Smooth muscle cell of the brain vasculature (primary cell): ENCODE measurements around the gene KLHDC9.
"Not testable (repeated sequence)": the region's sequence is repeated elsewhere in the genome, so short reads cannot be mapped to it uniquely, and the experiment has no call there.

ENCODE experiments used
- DNase-seq: peaks from one replicate; pipeline ENCODE4 v3.0.0-alpha.2; 2012; ENCODE audit warnings: low read depth, low spot score

Gene KLHDC9, protein sequence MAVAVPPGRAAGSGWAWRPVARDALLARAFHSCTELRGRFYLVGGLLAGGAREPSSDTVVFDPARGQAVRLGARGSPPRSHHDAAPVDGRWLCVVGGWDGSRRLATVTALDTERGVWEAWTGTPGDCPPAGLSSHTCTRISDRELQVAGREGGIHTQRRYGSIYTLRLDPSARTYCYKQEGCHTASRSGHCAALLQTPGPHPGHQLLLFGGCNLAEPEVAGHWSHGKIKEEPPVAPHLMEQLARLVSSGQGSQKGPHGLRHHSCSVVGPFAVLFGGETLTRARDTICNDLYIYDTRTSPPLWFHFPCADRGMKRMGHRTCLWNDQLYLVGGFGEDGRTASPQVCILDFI

DNA sequence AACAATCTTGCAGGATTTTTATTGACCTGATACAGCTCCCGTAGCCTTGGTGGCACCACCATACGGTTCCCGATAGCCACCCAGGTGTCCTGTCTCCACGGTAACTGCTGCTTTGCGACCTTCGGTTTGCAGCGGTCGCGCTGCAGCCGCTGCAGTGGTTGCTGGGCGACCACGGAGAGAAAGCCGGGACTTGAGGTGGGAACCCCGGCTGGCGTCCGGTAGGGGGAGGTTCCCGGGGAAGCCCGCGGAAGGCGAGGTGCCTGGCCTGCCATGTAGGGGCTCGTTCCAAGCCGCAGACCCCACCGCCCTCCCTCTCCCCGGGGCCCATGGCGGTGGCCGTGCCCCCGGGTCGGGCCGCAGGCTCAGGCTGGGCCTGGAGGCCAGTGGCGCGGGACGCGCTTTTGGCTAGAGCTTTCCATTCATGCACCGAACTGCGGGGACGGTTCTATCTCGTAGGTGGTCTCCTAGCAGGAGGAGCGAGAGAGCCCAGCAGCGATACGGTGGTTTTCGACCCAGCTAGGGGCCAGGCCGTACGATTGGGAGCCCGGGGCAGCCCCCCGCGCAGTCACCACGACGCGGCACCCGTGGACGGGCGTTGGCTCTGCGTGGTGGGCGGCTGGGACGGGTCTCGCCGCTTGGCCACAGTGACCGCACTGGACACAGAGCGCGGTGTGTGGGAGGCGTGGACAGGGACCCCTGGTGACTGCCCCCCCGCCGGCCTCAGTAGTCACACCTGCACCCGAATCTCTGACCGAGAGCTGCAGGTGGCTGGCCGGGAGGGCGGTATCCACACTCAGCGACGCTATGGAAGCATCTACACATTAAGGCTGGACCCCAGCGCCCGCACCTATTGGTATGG lies at the start of gene KLHDC9:
TSS of gene KLHDC9 (plus strand) at position 152 of the 859 bp plus-strand sequence. CDS start at position 327, 175 bp downstream.
- DNase-seq = no peak

DNA sequence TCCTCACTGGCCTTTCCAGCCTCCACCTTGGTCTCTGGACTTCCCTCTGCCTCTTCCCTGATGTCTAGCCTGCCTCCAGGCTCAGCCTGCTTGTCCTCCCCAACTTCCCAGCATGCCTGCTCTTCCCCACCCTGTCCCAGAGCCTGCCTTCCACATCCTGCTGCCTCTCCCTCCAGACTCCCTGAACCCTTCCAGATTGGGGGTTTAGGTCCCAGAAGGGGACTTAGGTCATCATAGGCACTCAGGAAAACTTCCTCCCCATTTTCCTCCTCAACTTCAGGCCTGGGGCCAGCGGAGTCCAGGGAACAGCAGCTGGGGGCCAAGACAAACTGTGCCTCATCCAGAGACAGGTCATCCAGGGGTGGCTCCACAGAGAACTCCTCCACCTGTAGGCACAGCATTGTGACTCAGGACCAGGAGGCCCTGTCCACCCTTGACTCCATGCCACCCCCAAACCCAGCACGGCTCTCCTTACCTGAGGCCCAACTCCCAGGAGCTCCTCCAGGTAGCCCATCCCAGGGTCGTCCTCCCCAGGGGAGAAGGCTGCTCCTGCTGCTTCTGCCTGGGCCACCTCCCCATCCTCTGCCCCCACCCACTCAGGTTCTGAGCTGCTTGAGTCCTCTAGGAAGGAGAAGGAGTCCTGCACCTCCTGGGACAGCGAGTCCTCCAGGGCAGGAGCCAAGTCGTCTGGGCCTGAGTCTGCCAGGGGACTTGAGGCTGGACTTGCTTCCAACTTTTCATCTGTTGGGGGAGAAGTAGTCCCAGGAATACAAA lies 49.0 kb upstream of the KLHDC9 start:
- DNase-seq = no peak

DNA sequence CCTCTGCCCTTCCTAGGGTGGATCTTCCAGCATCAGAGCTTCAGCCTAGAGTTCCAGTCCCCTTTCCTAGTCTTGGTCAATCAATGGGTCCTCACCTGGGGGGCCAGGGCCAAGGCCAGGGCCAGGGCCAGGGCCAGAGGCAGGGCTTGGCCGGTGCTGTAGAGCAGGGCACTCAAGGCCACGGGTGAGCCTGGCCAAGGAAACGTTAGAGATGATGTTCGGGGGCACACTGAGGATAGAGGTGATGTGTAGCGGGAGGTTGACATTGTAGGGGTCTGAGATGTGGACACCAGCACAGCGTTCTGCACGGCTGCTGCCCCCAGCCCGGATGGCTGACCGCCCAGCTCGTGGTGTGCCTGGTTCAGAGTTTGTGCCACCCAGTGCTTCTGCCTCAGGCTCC lies 46.9 kb upstream of the KLHDC9 start:
- no peak for DNase-seq

DNA sequence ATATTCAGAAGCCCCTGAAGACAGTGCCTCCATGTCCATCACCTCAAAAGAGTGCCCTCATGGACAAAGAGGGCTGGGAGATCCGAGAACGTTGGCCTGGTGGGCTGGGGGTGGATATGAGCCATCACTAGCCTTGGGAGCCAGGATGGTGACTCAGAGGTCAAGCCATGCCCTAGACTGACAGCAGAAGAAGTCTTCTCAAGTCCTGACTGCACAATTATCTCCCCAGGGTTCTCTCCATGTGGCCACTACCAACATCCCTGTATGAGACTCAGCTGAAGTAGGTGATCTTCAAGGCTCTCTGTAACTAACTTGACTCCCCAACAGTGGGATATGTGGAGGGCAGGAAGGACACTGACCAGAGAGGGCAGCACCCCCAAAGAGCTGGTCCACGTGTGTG lies 45.3 kb upstream of the KLHDC9 start:
- no peak for DNase-seq

DNA sequence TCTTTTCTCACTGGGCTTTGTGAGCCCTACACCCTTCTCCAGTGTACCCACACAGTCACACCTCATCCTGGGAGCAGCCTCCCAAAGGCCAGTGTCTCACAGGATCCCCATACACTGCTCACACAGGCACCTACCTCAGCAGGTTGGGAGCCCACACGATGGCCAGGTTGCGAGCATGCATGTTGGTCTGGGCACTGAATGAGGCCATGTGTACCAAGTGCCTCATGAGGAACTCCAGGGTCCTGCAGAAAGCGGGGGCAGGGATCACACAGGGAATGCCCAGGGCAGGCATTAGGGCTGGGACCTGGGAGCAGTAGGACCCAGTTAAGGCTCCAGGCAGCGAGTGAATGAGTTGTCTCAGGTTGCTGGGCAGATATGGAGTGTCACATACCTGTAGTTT lies 43.9 kb upstream of the KLHDC9 start:
- DNase-seq = no peak

DNA sequence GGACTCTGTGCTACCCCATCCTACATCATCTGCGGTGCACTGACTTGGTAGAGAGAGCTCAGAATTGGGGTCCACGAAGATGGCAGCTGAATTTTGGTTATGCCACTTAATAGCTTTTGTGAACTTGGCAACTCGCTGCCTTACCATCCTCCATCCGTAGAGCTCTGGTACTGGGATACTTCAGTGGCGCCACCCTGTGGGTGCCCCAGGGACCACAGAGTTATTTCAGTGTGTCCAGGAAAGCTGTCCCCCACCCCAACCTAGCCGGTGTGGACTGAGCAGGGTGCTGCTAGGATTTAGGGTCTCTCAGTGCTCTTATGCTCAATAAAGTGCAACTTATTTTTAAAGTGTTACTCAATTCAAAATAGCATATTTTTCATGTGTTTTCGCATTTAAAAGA lies 43.4 kb upstream of the KLHDC9 start:
- no peak for DNase-seq

DNA sequence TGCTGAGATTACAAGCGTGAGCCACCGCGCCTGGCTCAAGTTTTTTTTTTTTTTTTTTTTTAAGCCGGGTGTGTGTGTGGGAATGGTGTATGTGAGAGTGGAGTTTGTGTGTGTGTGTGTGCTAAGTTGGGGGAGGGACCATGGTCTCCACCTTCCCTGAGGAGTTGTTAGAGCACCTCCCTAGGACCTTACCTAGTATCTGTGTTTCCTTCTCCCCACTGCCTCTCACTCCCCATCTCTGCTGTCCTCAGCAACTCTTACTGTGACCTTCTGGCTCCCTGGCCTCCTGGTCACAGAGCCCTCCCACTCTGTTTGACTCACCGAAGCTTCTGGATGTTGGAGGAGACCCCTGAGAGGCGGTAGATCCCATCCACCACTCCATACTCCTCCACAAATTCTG lies 38.9 kb upstream of the KLHDC9 start:
- DNase-seq = no peak

DNA sequence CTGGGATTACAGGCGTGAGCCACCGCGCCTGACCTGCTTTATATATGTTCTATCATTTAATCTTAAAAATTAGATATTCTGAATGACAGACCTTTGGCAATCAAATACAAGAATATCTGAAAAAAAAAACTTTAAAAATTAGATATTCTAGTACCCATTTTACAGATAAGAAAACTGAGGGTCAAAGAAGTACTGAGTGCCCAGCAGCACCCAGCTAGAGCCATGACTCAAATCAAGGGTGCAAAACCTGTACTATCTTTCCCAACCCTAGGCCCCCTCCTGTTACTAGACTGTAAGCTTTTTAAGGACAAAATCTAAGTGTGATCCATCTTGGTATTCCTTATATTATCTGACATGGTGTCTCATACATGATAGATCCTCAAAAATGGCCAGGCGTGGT lies 36.7 kb upstream of the KLHDC9 start:
- DNase-seq = no peak

DNA sequence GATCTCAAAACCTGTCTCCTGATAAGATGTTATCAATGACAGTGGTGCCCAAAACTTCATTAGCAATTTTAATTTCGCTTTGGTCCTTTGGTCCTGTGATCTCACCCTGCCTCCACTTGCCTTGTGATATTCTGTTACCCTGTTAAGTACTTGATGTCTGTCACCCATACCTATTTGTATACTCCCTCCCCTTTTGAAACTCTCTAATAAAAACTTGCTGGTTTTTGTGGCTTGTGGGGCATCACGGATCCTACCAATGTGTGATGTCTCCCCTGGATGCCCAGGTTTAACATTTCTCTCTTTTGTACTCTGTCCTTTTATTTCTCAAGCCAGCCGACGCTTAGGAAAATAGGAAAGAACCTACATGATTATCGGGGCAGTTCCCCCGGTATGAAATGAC lies 34.2 kb upstream of the KLHDC9 start:
- DNase-seq = not testable (repeated sequence)

DNA sequence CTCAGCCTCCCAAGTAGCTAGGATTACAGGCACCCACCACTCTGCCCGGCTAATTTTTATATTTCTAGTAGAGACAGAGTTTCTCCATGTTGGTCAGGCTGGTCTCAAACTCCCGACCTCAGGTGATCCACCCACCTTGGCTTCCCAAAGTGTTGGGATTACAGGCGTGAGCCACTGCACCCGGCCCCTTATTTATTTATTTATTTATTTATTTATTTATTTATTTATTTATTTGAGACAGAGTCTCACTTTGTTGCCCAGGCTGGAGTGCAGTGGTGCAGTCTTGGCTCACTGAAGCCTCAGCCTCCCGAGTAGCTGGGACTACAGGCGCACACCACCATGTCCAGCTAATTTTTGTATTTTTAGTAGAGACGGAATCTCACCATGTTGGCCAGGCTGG lies 32.5 kb upstream of the KLHDC9 start:
- not testable (repeated sequence) for DNase-seq

DNA sequence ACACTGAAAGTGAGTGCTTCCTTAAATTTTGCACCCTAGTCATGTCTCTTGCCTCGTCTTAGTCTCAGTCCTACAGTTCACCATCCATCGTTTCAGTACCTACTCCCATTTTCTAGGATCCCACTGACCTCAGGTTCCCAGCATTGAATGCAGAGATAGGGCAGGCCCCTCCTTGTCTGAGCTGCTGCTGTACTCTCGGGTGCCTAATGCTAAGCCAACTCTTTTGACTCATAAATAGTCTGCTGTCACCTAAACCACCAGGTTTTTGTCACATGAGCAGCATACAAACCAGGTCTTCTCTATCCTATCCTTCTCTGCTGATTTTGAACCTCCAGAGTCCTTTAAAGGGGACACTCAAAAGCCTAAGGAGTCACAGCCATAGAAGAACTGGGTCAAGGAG lies 31.5 kb upstream of the KLHDC9 start:
- DNase-seq = no peak

DNA sequence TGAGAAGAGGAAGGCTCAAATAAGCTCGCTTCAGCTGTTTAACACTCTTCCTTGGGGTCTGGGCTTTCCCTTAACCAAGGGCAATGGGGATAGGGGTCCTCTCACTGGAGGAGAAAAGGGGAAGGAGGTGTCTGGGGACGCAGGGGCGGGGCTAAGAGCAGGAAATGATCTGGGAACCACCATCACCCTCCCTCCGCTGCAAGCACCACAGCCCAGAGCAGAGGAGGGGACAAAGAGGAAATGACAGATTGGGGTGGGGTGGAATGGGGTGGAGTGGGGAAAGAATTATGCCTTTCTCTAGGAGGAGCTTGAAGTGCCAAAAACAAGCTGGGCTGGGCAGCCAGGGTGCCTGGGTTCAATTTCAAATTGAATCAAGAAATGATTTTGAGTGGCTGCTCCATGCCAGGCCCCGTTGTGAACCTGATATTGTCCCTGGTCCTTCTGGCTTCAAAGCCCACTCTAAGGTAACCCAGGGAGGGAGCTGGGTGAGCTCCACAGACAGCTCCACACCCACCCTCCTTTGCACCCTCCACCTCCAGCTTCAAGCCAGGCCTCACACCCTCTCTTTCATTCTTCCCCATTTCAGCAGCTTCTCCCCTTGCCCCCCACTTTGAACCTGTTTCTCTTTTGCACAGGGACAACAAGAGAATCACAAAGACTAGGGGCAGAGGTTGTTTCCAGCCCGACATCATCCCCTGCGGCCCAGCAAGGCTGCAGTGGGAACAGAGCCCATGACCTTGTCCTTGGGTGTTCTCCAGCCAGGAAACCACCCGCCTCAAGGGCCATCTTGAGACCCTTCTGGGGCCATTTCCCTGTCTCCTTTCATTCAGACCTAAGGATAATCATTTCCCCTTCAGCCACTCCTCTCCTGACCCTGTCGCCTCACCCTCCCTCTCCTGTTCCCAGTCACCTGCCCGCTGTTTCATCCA lies 29.6 kb upstream of the KLHDC9 start:
- DNase-seq = no peak

DNA sequence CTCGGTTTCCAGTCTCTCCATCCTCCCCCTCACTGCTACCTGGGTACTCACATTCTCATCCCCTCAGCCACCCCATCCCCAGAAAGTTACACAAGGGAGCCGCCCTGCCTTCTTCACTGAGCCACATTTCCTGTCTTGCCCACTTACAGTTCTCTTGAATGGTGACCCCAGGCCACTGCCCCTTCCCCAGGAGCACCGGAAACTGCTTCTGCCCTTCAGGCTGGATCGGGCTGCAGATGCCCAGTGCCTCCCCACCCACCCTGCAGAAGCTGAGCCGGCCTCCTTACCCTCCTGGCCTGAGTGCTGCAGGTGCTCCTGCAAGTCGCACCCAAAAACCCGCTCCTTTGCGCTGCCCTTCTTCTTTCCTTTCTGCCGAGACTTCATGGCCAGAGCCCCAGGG lies 28.9 kb upstream of the KLHDC9 start:
- DNase-seq = no peak

DNA sequence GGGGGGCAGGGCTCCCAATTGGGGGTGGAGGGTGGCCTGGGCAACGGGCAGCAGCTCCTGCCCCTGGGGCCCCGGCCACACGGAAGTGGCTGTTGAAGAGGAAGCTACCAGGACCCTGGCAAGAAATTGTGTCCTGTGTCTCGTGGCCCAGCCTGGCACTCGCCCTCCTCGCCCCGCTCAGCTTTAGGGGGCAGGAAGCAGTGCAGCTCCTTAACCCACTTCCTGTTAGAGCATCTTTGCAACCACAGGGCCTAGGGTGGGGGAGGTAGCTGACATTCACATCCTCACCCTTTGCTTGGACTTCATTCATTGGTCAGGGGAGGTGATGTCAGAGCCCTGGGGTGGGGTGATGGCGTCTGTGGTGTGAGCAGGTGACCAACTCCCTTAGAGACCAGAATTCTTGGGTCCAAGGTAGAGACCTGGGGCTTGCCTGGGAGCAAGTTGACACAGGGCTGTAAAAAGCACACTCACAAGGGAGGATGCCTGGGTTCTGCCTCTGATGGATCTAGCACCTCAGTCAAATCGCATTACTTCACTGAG lies 28.4 kb upstream of the KLHDC9 start, which contains the start of gene ARHGAP30:
TSS of gene ARHGAP30 (minus strand) at position 161 of the 540 bp plus-strand sequence. CDS start 267 bp downstream, outside the sequence.
- DNase-seq = no peak

DNA sequence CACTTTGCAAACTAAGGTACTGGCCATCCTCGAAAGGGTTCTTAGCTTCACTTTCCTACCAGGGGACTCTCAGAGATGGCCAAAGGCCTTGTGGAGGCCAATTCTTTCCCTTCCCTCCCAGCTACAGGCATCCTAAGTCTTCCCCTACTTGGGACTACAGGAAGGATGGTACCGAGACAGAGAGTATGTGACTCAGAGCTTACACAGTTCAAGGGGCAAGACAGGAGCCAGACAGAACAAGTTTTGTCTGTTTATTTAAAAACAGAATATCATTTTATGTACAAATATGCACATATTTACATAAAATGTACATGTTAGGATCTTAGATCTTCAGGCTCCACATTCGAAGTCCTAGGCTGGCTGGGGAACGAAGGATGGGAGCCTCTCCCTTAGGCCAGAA lies 27.4 kb upstream of the KLHDC9 start:
- no peak for DNase-seq

DNA sequence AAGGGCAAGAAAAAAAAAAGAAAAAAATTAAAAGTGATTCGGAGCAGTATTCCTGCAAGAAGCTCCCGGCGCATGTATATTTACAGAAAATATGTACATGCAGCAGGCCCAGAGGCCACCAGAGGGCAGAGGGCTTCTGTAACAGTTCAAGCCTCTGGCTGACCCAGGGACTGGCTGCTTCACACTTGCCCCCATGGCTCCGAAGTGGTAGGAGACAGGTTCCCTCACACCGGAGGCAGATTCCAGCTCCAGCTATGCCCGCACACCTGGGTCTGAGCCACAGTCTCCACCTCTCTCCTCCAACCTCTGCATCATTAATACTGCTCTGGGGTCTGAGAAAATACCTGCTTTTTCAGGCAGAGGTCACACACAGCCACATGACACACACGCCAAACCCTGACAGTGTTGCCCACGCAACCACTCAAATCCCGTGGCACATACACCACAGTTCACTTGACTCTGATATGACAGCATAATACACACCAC lies 26.2 kb upstream of the KLHDC9 start:
- no peak for DNase-seq

DNA sequence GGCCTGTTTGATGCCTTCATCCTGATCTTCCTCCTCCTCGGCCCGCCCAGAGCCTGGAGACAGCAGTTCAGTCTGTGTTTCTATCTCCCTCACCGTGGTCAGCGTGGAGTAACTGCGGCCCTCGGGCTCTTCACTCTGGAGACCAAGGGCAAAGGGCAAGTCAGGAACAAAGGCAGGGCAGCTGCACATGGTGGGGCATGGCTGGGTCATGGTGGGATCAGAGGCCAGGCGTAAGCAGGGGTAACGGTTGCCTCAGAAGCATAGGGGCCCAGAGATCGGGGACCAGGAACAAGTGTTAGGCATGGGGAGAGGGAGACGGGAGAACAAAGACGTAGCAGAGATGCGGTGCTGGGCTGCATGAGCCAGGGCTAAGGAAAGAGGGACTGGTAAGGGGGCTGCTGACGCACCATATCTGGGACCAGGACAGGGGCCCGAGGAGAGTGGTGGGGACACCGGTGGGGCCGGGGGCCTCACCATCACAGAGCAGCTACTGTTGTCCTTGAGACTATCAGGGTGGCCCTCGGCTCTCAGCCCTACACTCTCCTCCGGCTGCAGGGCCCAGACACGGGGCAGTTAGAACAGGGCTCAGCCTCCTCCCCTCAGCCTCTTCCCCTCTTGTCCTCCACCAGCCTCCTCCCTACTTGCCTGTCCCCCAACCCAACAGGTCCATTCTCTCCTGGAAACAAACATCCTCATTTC lies 25.3 kb upstream of the KLHDC9 start:
- DNase-seq = no peak

DNA sequence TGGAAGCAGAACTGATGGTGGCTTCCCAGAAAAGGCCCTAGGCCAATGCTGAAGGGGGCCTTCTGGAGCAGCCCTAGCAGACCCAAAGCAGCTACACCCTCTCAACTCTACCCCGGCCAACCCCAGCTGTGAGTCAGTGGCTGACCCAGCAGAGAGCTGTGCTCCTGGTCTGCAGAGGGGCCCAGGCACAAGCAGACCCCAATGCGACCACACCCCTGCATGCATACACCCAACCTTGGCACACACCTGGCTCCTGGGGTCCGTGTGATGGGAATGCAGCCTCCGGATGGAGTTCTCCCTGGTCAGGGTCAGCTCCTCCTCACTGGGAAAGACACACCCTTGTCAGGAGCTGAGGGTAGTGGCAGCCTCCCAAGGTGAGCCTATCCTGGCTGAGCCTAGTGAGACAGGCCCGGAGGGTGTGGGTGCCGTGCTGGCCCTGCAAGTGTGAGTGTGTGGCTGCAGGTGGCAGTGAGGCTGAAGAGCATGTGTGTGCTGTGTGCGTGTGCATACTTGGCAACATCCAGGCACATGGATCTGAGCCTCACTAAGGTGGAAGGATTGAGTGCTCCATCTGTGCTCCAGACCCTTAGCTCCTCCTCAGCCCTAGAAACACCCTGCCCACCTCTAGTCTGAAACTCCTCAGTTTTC lies 24.6 kb upstream of the KLHDC9 start:
- no peak for DNase-seq

DNA sequence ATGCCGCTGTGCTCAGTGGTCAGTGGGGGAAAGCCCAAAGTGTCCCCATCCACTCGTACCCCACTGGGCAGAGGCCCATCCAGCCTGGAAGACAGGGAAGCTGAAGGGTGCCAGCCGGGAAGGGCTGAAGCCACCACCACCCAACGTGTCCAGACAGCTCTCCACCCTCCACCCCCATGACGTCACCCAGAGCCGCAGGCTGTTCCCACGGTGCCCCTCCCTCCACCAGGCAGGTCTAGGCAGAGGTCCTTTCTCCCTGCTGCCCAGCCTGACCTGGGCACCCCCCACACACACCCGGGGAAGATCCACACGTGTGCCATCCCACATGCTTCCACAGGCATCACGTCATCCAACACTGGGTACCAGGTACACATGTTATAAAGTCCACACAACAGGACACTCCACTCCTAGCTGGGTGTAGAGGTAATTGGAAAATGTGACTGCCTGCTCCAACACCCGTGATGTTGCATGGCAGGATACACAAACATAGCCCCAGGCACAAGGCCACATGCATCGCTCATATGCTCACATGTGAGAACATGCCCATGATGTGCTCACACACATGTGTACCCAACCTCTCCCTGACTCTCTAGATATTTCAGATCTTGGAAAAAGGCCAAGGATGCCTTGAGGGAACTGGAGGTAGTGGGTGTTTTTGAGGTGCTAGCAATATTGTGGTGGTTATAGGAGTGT lies 23.3 kb upstream of the KLHDC9 start:
- DNase-seq = no peak
